Naive thymus-derived CD4-positive, alpha-beta T cell (primary cell): Measurements from ENCODE around the gene PTPRG. TPM values are rescaled to one million over a fixed set of nuclear protein-coding genes. Genes with fewer than 3 reads are reported as not detected.

Source experiments
- ATAC-seq: fragments of 150-1000 bp; cut with Tn5 transposase; 2 replicates; pipeline ENCODE4 v1.10.0; 2021; ENCODE audit warnings: mild to moderate bottlenecking, moderate library complexity
- CTCF ChIA-PET: fragments of 350-600 bp; sonication (Branson Sonifier 250); formaldehyde crosslinking; loops from one replicate; lab custom pipeline; 2021; ENCODE audit warnings: antibody characterized with exemption; lab: Charles Lee
- POLR2A ChIA-PET: fragments of 350-600 bp; sonication (Branson Sonifier 250); formaldehyde crosslinking; loops from one replicate; lab custom pipeline; 2021; ENCODE audit warnings: antibody characterized with exemption, inconsistent platforms; lab: Charles Lee
- DNase-seq, 9 donors: peaks; one replicate each; pipeline versions ENCODE4 v3.0.0 to v3.0.0-alpha.2; 2020 to 2022; ENCODE audit warnings: mixed read lengths in 1 of 9
- H3K27ac ChIP-seq: one replicate; pipeline ENCODE4 v1.7.0; 2013; ENCODE audit warnings: mild to moderate bottlenecking, low read depth, low read length, moderate library complexity
- H3K27me3 ChIP-seq, 2 donors: one replicate each; pipeline ENCODE4 v1.7.0; 2013; ENCODE audit warnings: low read length in 2 of 2, mild to moderate bottlenecking in 2 of 2, moderate library complexity in 2 of 2; ENCODE audit not compliant: control insufficient read depth in 2 of 2, insufficient read depth in 2 of 2
- H3K36me3 ChIP-seq, 3 experiments: 1 replicate in 2 of 3; 2 replicates in 1 of 3; pipeline ENCODE4 v1.7.0; 2013; ENCODE audit warnings: low read length in 3 of 3, mild to moderate bottlenecking in 3 of 3, moderate library complexity in 1 of 3; ENCODE audit not compliant: insufficient read depth in 3 of 3, control insufficient read depth in 2 of 3
- H3K4me1 ChIP-seq, 2 donors: one replicate each; pipeline ENCODE4 v1.7.0; 2013; ENCODE audit warnings: low read length in 2 of 2, mild to moderate bottlenecking in 2 of 2, moderate library complexity in 1 of 2; ENCODE audit not compliant: control insufficient read depth in 2 of 2, insufficient read depth in 2 of 2
- H3K4me3 ChIP-seq: 2 replicates; pipeline ENCODE4 v1.7.0; 2013; ENCODE audit warnings: mild to moderate bottlenecking, low read length
- H3K9me3 ChIP-seq, 3 experiments: 1 replicate in 2 of 3; 2 replicates in 1 of 3; pipeline ENCODE4 v1.7.0; 2013; ENCODE audit warnings: low read length in 3 of 3; ENCODE audit not compliant: control insufficient read depth in 2 of 3
- H3K27ac Mint-ChIP-seq, 9 donors: one replicate each; pipeline ENCODE4 v1.8.0; 2020 to 2022; ENCODE audit warnings: mixed read lengths in 9 of 9, mild to moderate bottlenecking in 8 of 9, moderate library complexity in 5 of 9, inconsistent platforms in 2 of 9
- H3K27me3 Mint-ChIP-seq, 5 donors: one replicate each; pipeline ENCODE4 v1.8.0; 2021 to 2022; ENCODE audit warnings: mixed read lengths in 5 of 5, mild to moderate bottlenecking in 1 of 5
- H3K36me3 Mint-ChIP-seq, 5 donors: one replicate each; pipeline ENCODE4 v1.8.0; 2020 to 2022; ENCODE audit warnings: mixed read lengths in 5 of 5, mild to moderate bottlenecking in 3 of 5, inconsistent platforms in 1 of 5
- H3K4me1 Mint-ChIP-seq, 7 donors: one replicate each; pipeline ENCODE4 v1.8.0; 2020 to 2022; ENCODE audit warnings: mixed read lengths in 7 of 7, mild to moderate bottlenecking in 3 of 7, inconsistent platforms in 1 of 7
- H3K4me3 Mint-ChIP-seq, 10 donors: one replicate each; pipeline ENCODE4 v1.8.0; 2020 to 2022; ENCODE audit warnings: mild to moderate bottlenecking in 10 of 10, mixed read lengths in 10 of 10, moderate library complexity in 6 of 10, inconsistent platforms in 2 of 10
- H3K9me3 Mint-ChIP-seq, 11 donors: one replicate each; pipeline ENCODE4 v1.8.0; 2020 to 2022; ENCODE audit warnings: mixed read lengths in 11 of 11, mild to moderate bottlenecking in 4 of 11, inconsistent platforms in 1 of 11, moderate library complexity in 1 of 11
- intact Hi-C, 2 donors: fragments of 100-400 bp; cut with micrococcal nuclease; formaldehyde crosslinking; loops; one replicate each; pipeline ENCODE4 v1.15.1; 2023
- polyA plus RNA-seq, 2 donors: library from polyadenylated mRNA; unstranded; fragments of 300-500 nt; fragmentation: Illumina TruSeq; gene quantifications; one replicate each; pipeline ENCODE4 v1.2.3, GENCODE V29; 2021
- total RNA-seq, 6 experiments: library from RNA in 5 of 6; stranded (reverse) in 5 of 6; gene quantifications; 1 replicate in 5 of 6; 2 replicates in 1 of 6; pipeline ENCODE4 v1.2.3 and lab custom pipeline; 2021 to 2026

PTPRG gene
- total and polyA plus RNA-seq, 7 experiments from 2014 or later: 0.17 to 1.7 TPM; not detected in 5

DNA sequence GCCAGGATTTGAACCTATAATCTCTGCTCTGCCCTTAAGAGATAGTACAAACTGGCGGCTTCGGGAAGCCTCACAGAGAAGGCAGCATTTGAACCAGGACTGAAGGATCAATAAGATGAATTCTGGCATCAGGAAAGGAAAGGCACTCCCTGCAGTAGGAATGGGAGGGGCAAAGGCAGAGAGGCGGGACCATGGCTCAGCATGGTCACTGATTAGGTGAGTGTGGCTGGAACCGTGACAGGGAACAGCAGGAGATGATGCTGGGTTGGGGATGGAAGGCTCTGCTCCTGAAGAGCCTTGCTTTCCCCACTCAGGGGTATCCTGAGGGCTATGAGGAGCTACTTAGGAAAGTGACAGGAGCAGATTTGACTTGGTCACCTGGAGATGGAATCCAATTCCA, 653.5 kb downstream of the PTPRG start:
- Mint-ChIP-seq H3K4me3 (no peak overlapping the region), H3K27ac (no peak overlapping the region), H3K27me3 (peaks cover 0 to 9% (median 5%) of the 10 kb centered on the region in 5 donors), H3K4me1 (no peaks in the 10 kb centered on the region), H3K36me3 (no peaks in the 10 kb centered on the region), H3K9me3 (no peaks in the 10 kb centered on the region)
- POLR2A ChIA-PET: no interaction called here
- intact Hi-C loops: no loop called here
- H3K9me3 ChIP-seq: no peaks in the 10 kb centered on the region
- no peak overlapping the region for H3K27ac ChIP-seq
- H3K36me3 ChIP-seq: no peaks in the 10 kb centered on the region
- no peak overlapping the region for H3K4me3 ChIP-seq
- no peaks in the 10 kb centered on the region for H3K4me1 ChIP-seq
- CTCF ChIA-PET: no interaction called here
- ATAC-seq: no peak
- H3K27me3 ChIP-seq: no peaks in the 10 kb centered on the region
- no peak for DNase-seq

DNA sequence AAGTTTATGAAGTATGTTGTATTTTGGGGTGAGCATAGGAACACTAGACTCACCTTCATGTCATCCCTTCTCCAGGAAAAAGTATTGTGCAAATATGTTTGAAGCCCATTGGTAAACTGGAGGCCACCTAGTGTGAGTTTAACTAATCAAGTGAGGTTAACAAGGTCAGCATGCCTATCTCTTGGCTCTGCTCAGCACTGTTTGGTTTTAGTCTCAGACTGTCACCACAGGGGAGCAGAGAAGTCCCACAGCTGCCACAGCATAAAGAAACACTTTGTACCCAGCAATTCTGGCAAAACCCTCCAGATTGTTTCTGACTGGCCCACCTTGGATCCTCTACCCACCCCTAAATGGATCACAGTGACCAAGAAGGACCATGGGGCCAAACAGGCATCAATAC, 659.2 kb downstream of the PTPRG start:
- H3K4me1 Mint-ChIP-seq: no peaks in the 10 kb centered on the region
- Histone ChIP-seq H3K27me3 (no peaks in the 10 kb centered on the region), H3K4me1 (no peaks in the 10 kb centered on the region), H3K36me3 (no peaks in the 10 kb centered on the region), H3K4me3 (no peak overlapping the region), H3K9me3 (no peaks in the 10 kb centered on the region), H3K27ac (no peak overlapping the region)
- intact Hi-C loops: no loop called here
- no peak overlapping the region for H3K27ac Mint-ChIP-seq
- DNase-seq: no peak
- peaks cover 0 to 1% (median 0%) of the 10 kb centered on the region in 11 donors for H3K9me3 Mint-ChIP-seq
- no peaks in the 10 kb centered on the region for H3K36me3 Mint-ChIP-seq
- H3K27me3 Mint-ChIP-seq: peaks cover 0 to 12% (median 5%) of the 10 kb centered on the region in 5 donors
- ChIA-PET POLR2A (no interaction called here), CTCF (no interaction called here)
- no peak overlapping the region for H3K4me3 Mint-ChIP-seq
- ATAC-seq: peak; percentile 18

DNA sequence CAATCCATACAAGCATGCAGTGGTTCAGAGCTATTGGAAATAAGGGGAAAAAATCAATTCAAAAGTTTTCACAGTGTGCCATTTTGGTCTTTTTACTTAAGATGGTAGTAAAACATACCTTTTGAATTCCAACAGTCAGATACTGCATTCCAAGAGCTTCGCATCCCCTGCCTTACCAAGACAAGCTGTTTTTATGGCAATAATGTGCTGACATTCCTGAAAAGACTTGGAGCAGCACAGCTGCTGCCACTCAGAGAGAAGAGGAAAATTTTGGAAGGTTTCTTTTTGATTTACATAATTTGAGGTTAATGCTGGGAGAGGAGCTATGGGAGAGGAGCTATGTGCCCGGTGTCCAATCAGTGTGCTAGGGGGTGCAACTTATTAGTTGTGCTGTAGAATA, 663.7 kb downstream of the PTPRG start:
- Histone ChIP-seq H3K4me1 (no peaks in the 10 kb centered on the region), H3K27me3 (no peaks in the 10 kb centered on the region), H3K27ac (no peak overlapping the region), H3K9me3 (no peaks in the 10 kb centered on the region), H3K4me3 (no peak overlapping the region), H3K36me3 (no peaks in the 10 kb centered on the region)
- DNase-seq: no peak
- ChIA-PET CTCF (no interaction called here), POLR2A (no interaction called here)
- intact Hi-C loops: no loop called here
- no peak for ATAC-seq
- Mint-ChIP-seq H3K4me3 (no peak overlapping the region), H3K4me1 (no peaks in the 10 kb centered on the region), H3K27me3 (peaks cover 0 to 13% (median 5%) of the 10 kb centered on the region in 5 donors), H3K27ac (no peak overlapping the region), H3K36me3 (no peaks in the 10 kb centered on the region), H3K9me3 (peaks cover 0 to 3% (median 0%) of the 10 kb centered on the region in 11 donors)

DNA sequence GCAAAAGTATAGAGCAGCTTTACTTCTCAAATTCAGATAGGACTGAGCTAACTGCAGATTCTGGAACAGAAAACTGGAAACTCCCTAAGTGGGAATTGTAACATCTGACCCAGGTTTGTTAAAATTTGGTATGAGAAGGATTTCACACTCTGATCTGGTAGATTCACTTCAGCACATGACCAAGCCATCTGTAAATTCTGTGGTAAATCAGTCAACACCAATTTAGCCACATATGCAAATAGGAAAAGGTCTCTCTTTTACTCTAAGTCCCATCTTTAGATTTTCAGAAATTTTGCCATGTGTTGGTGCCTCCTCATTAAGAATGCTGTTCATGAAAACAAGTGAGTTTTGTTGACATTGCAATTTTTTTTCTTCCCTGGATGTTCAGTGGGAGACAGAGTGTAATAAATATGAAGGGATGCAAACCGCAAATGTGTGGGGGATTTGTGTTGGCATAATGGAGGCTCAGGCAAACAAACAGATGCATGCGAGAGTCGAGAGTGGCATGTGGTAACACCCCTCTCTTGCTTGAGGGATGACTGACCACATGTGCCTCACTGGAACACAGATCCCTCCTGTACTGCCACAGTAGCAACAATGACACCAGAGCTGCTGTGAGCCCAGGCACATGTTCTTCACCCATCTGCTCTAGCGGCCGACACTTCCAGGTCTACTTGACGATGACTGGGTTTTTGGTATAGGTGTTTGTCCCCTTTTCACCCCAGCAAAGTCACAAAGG, 665.4 kb downstream of the PTPRG start:
- Mint-ChIP-seq H3K27ac (no peak overlapping the region), H3K36me3 (no peaks in the 10 kb centered on the region), H3K4me1 (no peaks in the 10 kb centered on the region), H3K4me3 (no peak overlapping the region), H3K27me3 (peaks cover 0 to 13% (median 0%) of the 10 kb centered on the region in 5 donors), H3K9me3 (peaks cover 0 to 3% (median 0%) of the 10 kb centered on the region in 11 donors)
- ChIA-PET POLR2A (no interaction called here), CTCF (no interaction called here)
- DNase-seq (no peak), ATAC-seq (no peak)
- Histone ChIP-seq H3K4me3 (no peak overlapping the region), H3K4me1 (no peaks in the 10 kb centered on the region), H3K9me3 (no peaks in the 10 kb centered on the region), H3K36me3 (no peaks in the 10 kb centered on the region), H3K27me3 (no peaks in the 10 kb centered on the region), H3K27ac (no peak overlapping the region)
- intact Hi-C loops: no loop called here

DNA sequence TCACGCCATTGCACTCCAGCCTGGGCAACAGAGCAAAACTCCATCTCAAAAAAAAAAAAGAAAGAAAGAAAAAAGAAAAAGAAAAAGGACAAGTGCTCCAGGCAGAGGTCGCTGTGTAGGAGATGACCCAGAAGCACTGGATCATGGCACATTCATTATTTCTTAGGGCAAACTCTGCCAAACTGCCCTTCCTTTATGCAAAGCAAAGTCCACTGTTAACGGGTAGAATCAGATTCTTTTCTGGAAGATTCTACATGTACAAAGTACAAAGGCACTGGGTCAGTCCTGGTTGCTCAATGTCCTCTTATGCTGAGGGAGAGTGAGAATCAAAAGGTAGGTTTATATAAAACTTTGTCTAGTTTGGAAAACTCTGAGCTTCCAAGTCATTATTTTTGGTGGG, 667.1 kb downstream of the PTPRG start:
- H3K4me3 ChIP-seq: no peak overlapping the region
- H3K4me1 ChIP-seq: no peaks in the 10 kb centered on the region
- H3K9me3 ChIP-seq: no peaks in the 10 kb centered on the region
- no peak for ATAC-seq
- H3K27me3 ChIP-seq: no peaks in the 10 kb centered on the region
- intact Hi-C loops: no loop called here
- H3K4me1 Mint-ChIP-seq: no peaks in the 10 kb centered on the region
- H3K27ac ChIP-seq: no peak overlapping the region
- DNase-seq: no peak
- H3K9me3 Mint-ChIP-seq: peaks cover 0 to 3% (median 0%) of the 10 kb centered on the region in 11 donors
- CTCF ChIA-PET: no interaction called here
- H3K36me3 Mint-ChIP-seq: no peaks in the 10 kb centered on the region
- POLR2A ChIA-PET: no interaction called here
- H3K27ac Mint-ChIP-seq: no peak overlapping the region
- H3K27me3 Mint-ChIP-seq: peaks cover 0 to 19% (median 0%) of the 10 kb centered on the region in 5 donors
- H3K4me3 Mint-ChIP-seq: no peak overlapping the region
- H3K36me3 ChIP-seq: no peaks in the 10 kb centered on the region

DNA sequence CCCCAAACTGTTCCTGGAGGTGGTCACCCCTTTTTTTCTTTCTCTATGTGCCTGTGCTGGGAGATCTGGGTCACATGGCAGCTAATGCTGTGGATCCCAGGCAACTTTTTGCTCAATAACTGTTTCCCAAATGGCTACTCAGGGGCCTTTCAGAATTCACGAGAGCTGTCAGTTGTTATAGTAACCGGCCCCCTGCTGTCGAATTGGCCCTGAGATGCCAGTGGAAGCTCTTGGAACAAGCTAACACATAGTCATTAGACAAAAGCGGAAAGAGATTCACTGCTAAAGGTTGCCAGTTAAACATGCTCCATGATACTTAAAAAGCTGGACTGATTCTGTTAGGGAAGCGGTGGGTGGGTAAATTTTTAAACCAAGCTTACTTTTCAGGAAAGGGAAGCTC, 667.8 kb downstream of the PTPRG start:
- Histone ChIP-seq H3K27me3 (no peaks in the 10 kb centered on the region), H3K36me3 (no peaks in the 10 kb centered on the region), H3K4me1 (no peaks in the 10 kb centered on the region), H3K9me3 (no peaks in the 10 kb centered on the region), H3K4me3 (no peak overlapping the region), H3K27ac (no peak overlapping the region)
- POLR2A ChIA-PET: no interaction called here
- no peaks in the 10 kb centered on the region for H3K36me3 Mint-ChIP-seq
- intact Hi-C loops: no loop called here
- no peak for ATAC-seq
- peaks cover 0 to 3% (median 0%) of the 10 kb centered on the region in 11 donors for H3K9me3 Mint-ChIP-seq
- DNase-seq: no peak
- H3K4me3 Mint-ChIP-seq: no peak overlapping the region
- CTCF ChIA-PET: interaction anchor here (0.6 kb wide), 1 partner anchor 110 kb away, joined by 3 read pairs; no protein-coding TSS in a partner anchor
- H3K27me3 Mint-ChIP-seq: peaks cover 0 to 20% (median 4%) of the 10 kb centered on the region in 5 donors
- H3K27ac Mint-ChIP-seq: no peak overlapping the region
- no peaks in the 10 kb centered on the region for H3K4me1 Mint-ChIP-seq

DNA sequence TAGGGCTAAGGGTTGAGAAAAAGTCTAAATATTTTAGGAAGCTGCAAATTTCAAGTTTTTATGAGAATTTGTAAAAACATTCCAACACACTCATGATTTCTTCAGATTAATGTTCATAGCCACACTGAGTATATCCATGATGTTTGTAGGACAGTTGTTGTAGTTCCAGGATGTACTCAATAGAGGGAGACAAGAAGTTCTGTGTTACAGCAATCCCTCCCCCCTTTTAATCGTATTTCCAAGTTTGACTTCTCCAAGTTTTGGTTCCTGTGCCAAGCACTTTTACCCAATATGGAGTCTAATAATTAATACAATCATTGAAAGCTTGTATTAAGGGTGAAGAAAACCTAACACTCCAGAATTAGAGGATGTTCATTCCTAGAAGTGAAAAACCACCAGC, 668.5 kb downstream of the PTPRG start:
- ATAC-seq: no peak
- H3K27ac ChIP-seq: no peak overlapping the region
- no peaks in the 10 kb centered on the region for H3K27me3 ChIP-seq
- no peaks in the 10 kb centered on the region for H3K9me3 ChIP-seq
- H3K4me3 ChIP-seq: no peak overlapping the region
- H3K27me3 Mint-ChIP-seq: peaks cover 0 to 20% (median 4%) of the 10 kb centered on the region in 5 donors
- H3K4me1 Mint-ChIP-seq: no peaks in the 10 kb centered on the region
- H3K36me3 ChIP-seq: no peaks in the 10 kb centered on the region
- H3K9me3 Mint-ChIP-seq: peaks cover 0 to 3% (median 0%) of the 10 kb centered on the region in 11 donors
- no peaks in the 10 kb centered on the region for H3K36me3 Mint-ChIP-seq
- H3K4me3 Mint-ChIP-seq: no peak overlapping the region
- no peaks in the 10 kb centered on the region for H3K4me1 ChIP-seq
- no peak overlapping the region for H3K27ac Mint-ChIP-seq
- CTCF ChIA-PET: no interaction called here
- no peak for DNase-seq
- intact Hi-C loops: no loop called here
- POLR2A ChIA-PET: no interaction called here
